ENCODE data around the gene OMP. TPM values are rescaled to one million over a fixed set of nuclear protein-coding genes. Genes with fewer than 3 reads are reported as not detected.

The OMP gene
- total and polyA plus RNA-seq, 2 of the 4 experiments (the other 2 are of a cell fraction), result 0.27 TPM; not detected in 1

GRCh38 chr11:77136074-77136473, 33.4 kb downstream of the OMP start:
- Histone ChIP-seq H3K9me3 (ENCODE audit: control insufficient read depth, insufficient read depth, low read length) (no peaks in the 10 kb centered on the region), H3K9ac (ENCODE audit: low read depth, low read length) (no peak overlapping the region), H2AK9ac (replicated peaks; ENCODE audit: low read depth, low read length, poor library complexity) (no peak overlapping the region), H3K79me1 (ENCODE audit: low read depth in 1 of 2, low read length in 2 of 2) (no peaks in the 10 kb centered on the region), H3K23ac (ENCODE audit: low read depth, low read length) (no peak overlapping the region), H2AK5ac (ENCODE audit: low read depth, low read length) (no peak overlapping the region), H3K9me1 (ENCODE audit: insufficient read depth, low read length) (no peaks in the 10 kb centered on the region), H4K8ac (ENCODE audit: low read depth in 2 of 2, low read length in 2 of 2) (no peak overlapping the region), H2BK5ac (ENCODE audit: low read depth, low read length, poor library complexity, severe bottlenecking) (no peak overlapping the region), H3K4me1 (ENCODE audit: control insufficient read depth, insufficient read depth, low read length) (peaks cover 2% of the 10 kb centered on the region; the same call in 1 of the 2 replicates), H4K20me1 (ENCODE audit: insufficient read depth, low read length) (no peaks in the 10 kb centered on the region), H3K27ac (ENCODE audit: insufficient read depth, low read length) (no peak overlapping the region), H2BK120ac (ENCODE audit: low read depth, low read length) (no peak overlapping the region), H2BK15ac (ENCODE audit: low read depth, low read length) (no peak overlapping the region), H3K4me2 (ENCODE audit: low read depth, low read length) (no peak overlapping the region), H4K91ac (ENCODE audit: insufficient read depth, low read depth, low read length) (no peak overlapping the region), H2BK20ac (ENCODE audit: low read depth, low read length) (no peak overlapping the region), H3K4me3 (ENCODE audit: insufficient read depth, low read depth, low read length) (no peak overlapping the region), H3K27me3 (ENCODE audit: control insufficient read depth, insufficient read depth, low read length) (peaks cover 5% of the 10 kb centered on the region; the same call in 1 of the 2 replicates), H3K36me3 (ENCODE audit: control insufficient read depth, insufficient read depth, low read length) (no peaks in the 10 kb centered on the region), H3K4ac (ENCODE audit: low read depth, low read length) (no peak overlapping the region), H2AFZ (replicated peaks; ENCODE audit: low read length, poor library complexity) (no peak overlapping the region), H4K5ac (ENCODE audit: low read depth, low read length) (no peak overlapping the region), H3K56ac (ENCODE audit: extremely low read depth, insufficient read depth, low read length) (no peak overlapping the region), H3K14ac (replicated peaks; ENCODE audit: low read depth, low read length) (no peak overlapping the region), H3K18ac (ENCODE audit: low read depth, low read length) (no peak overlapping the region)
- 75% methylated on average over 1 of the region's 8 CpGs; no CpG with 5 or more reads in 1 of the 2 experiments for WGBS, 2 experiments (ENCODE audit: extremely low coverage in 2 of 2, insufficient read length in 1 of 2)
- BruUV-seq (replicated peaks), result no TSS peak
- no peak for TF ChIP-seq POLR2A (IDR thresholded peaks at IDR 0.05; ENCODE audit: low read depth, low read length)
- no peak for TF ChIP-seq BHLHE40 (IDR thresholded peaks at IDR 0.05; ENCODE audit: low read depth, low read length)
- no peak for TF ChIP-seq MAFK (IDR thresholded peaks at IDR 0.05; ENCODE audit: low read depth, low read length)
- no peak for TF ChIP-seq RFX5 (IDR thresholded peaks at IDR 0.05; ENCODE audit: low read depth, low read length)
- no peak for TF ChIP-seq MAZ (IDR thresholded peaks at IDR 0.05; ENCODE audit: borderline replicate concordance, low read depth, low read length)
- TF ChIP-seq, protein P1, sequence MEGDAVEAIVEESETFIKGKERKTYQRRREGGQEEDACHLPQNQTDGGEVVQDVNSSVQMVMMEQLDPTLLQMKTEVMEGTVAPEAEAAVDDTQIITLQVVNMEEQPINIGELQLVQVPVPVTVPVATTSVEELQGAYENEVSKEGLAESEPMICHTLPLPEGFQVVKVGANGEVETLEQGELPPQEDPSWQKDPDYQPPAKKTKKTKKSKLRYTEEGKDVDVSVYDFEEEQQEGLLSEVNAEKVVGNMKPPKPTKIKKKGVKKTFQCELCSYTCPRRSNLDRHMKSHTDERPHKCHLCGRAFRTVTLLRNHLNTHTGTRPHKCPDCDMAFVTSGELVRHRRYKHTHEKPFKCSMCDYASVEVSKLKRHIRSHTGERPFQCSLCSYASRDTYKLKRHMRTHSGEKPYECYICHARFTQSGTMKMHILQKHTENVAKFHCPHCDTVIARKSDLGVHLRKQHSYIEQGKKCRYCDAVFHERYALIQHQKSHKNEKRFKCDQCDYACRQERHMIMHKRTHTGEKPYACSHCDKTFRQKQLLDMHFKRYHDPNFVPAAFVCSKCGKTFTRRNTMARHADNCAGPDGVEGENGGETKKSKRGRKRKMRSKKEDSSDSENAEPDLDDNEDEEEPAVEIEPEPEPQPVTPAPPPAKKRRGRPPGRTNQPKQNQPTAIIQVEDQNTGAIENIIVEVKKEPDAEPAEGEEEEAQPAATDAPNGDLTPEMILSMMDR (conservative IDR thresholded peaks at IDR 0.05; ENCODE audit: low read depth, low read length), result no peak
- TF ChIP-seq, protein P2, sequence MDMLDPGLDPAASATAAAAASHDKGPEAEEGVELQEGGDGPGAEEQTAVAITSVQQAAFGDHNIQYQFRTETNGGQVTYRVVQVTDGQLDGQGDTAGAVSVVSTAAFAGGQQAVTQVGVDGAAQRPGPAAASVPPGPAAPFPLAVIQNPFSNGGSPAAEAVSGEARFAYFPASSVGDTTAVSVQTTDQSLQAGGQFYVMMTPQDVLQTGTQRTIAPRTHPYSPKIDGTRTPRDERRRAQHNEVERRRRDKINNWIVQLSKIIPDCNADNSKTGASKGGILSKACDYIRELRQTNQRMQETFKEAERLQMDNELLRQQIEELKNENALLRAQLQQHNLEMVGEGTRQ (IDR thresholded peaks at IDR 0.05; ENCODE audit: low read depth, low read length), result no peak
- peak; percentile 30; the same call in 1 of the 2 replicates for TF ChIP-seq CEBPB (IDR thresholded peaks at IDR 0.05; ENCODE audit: low read depth, low read length)
- TF ChIP-seq RAD21 (IDR thresholded peaks at IDR 0.05; ENCODE audit: low read length), result no peak
- no peak for TF ChIP-seq SMC3 (IDR thresholded peaks at IDR 0.05; ENCODE audit: low read depth, low read length)
- TF ChIP-seq ELK1 (IDR thresholded peaks at IDR 0.05; ENCODE audit: borderline replicate concordance, low read depth, low read length), result no peak
- peak; percentile 73; the same call in 1 of the 2 replicates for TF ChIP-seq FOS (IDR thresholded peaks at IDR 0.05; ENCODE audit: low read depth, low read length)
- TF ChIP-seq RCOR1 (IDR thresholded peaks at IDR 0.05; ENCODE audit: insufficient replicate concordance, low read length), result no peak
- no peak for TF ChIP-seq NFE2L2 (IDR thresholded peaks at IDR 0.05; ENCODE audit: low read depth, low read length)
- TF ChIP-seq CHD1 (IDR thresholded peaks at IDR 0.05; ENCODE audit: low read depth, low read length), result no peak
- no peak for TF ChIP-seq MXI1 (IDR thresholded peaks at IDR 0.05; ENCODE audit: borderline replicate concordance, low read depth, low read length)
- dilution Hi-C loops (cut with HindIII; ENCODE audit: low sequenced_read_pairs, unreplicated experiment) (no loop called here), in situ Hi-C loops (cut with MboI; ENCODE audit: low sequenced_read_pairs) (no loop called here), intact Hi-C loops (cut with micrococcal nuclease) (no loop called here)
- peak; percentile 69; the same call in 1 of the 2 replicates for ATAC-seq (ENCODE audit: low read depth)
- ChIA-PET CTCF (interaction anchor here (1.1 kb wide), 1 partner anchor 8 kb away, joined by 3 read pairs; the partner anchor contains the start of gene MYO7A), POLR2A (ENCODE audit: unreplicated experiment) (no interaction called here)
- DNase-seq, result peak; percentile 71

All from IMR-90 (cell line).